HCT116 (cell line): ENCODE data around the gene CHERP. TPM values are rescaled to one million over a fixed set of nuclear protein-coding genes. Genes with fewer than 3 reads are reported as not detected.

Source experiments
- ATAC-seq: fragments of 200-7000 bp; cut with Tn5 transposase; 2 replicates; pipeline ENCODE4 v1.9.1; 2020; ENCODE audit warnings: mild to moderate bottlenecking, moderate library complexity
- BruUV-seq: library from RNA; stranded (reverse); fragments of 400-500 nt; replicated peaks from 2 replicates; lab custom pipeline; 2021; lab: Mats Ljungman, UMichigan
- CTCF ChIA-PET: fragments of 300-600 bp; sonication (Branson Sonifier 250); formaldehyde crosslinking; loops from one replicate; lab custom pipeline; 2021; ENCODE audit warnings: antibody characterized with exemption; lab: Charles Lee
- POLR2A ChIA-PET: fragments of 300-600, 350-600 bp; sonication (Branson Sonifier 250); formaldehyde crosslinking; loops from one replicate; lab custom pipeline; 2021; ENCODE audit warnings: antibody characterized with exemption; lab: Charles Lee
- RAD21 ChIA-PET, 2 experiments: fragments of 300-600 bp; sonication (Branson Sonifier 250); formaldehyde crosslinking; loops; one replicate each; lab custom pipeline; 2023; ENCODE audit warnings: low total read pairs in 2 of 2; ENCODE audit not compliant: uncharacterized antibody in 2 of 2, unreplicated experiment in 2 of 2, low non-redundant PET in 1 of 2; lab: Charles Lee
- DNase-seq: peaks from one replicate; pipeline ENCODE4 v3.0.0-alpha.2; 2010; ENCODE audit warnings: low read depth, low spot score
- H2AFZ ChIP-seq: fragments of 200-600 bp; shearing (Covaris generic), sonication (generic); 2 replicates; pipeline ENCODE4 v1.6.1; 2017; ENCODE audit warnings: low read depth, mixed run types, mixed read lengths, antibody characterized with exemption, low read length; ENCODE audit not compliant: poor library complexity, severe bottlenecking
- H3K27ac ChIP-seq: 2 replicates; pipeline ENCODE4 v1.5.1; 2012; ENCODE audit warnings: low read depth, low read length
- H3K27me3 ChIP-seq: fragments of 200-600 bp; sonication (generic); 2 replicates; pipeline ENCODE4 v1.6.1; 2016; ENCODE audit warnings: mixed run types, low read length, mixed read lengths; ENCODE audit not compliant: insufficient read depth
- H3K36me3 ChIP-seq, 2 experiments: fragments of 200-500 bp in 1 of 2; fragments of 200-600 bp in 1 of 2; sonication (Bioruptor generic) in 1 of 2; sonication (generic) in 1 of 2; 2 replicates each; pipeline versions ENCODE4 v1.5.1 to v1.6.1; 2014 to 2016; ENCODE audit warnings: low read length in 2 of 2, inconsistent platforms in 1 of 2, mixed read lengths in 1 of 2, mixed run types in 1 of 2; ENCODE audit not compliant: insufficient read depth in 2 of 2, control insufficient read depth in 1 of 2
- H3K4me1 ChIP-seq, 2 experiments: fragments of 200-600 bp in 1 of 2; sonication (generic) in 1 of 2; 2 replicates each; pipeline versions ENCODE4 v1.5.1 to v1.6.1; 2012 to 2017; ENCODE audit warnings: low read length in 2 of 2, inconsistent platforms in 1 of 2, mild to moderate bottlenecking in 1 of 2, mixed read lengths in 1 of 2, mixed run types in 1 of 2, moderate library complexity in 1 of 2; ENCODE audit not compliant: insufficient read depth in 2 of 2, control insufficient read depth in 1 of 2
- H3K4me2 ChIP-seq: fragments of 200-600 bp; sonication (generic); 2 replicates; pipeline ENCODE4 v1.6.1; 2017; ENCODE audit warnings: mixed run types, low read length, mixed read lengths
- H3K4me3 ChIP-seq, 2 experiments: fragments of 200-600 bp in 1 of 2; sonication (generic) in 1 of 2; replicated peaks in 1 of 2; 2 replicates each; pipeline ENCODE4 v1.5.1; 2011 to 2016; ENCODE audit warnings: low read length in 2 of 2, control low read depth in 1 of 2, low read depth in 1 of 2, mild to moderate bottlenecking in 1 of 2, mixed read lengths in 1 of 2, mixed run types in 1 of 2
- H3K79me2 ChIP-seq: fragments of 200-600 bp; sonication (generic); 2 replicates; pipeline ENCODE4 v1.6.1; 2017; ENCODE audit warnings: mild to moderate bottlenecking, mixed run types, low read length, moderate library complexity, mixed read lengths; ENCODE audit not compliant: insufficient read depth
- H3K9ac ChIP-seq: fragments of 200-600 bp; sonication (generic); 2 replicates; pipeline ENCODE4 v1.6.1; 2016; ENCODE audit warnings: low read length, mixed read lengths
- H3K9me2 ChIP-seq: fragments of 200-600 bp; sonication (generic), shearing (Covaris generic); 2 replicates; pipeline ENCODE4 v1.6.1; 2017; ENCODE audit warnings: mixed run types, mild to moderate bottlenecking, moderate library complexity; ENCODE audit not compliant: insufficient read depth
- H3K9me3 ChIP-seq, 2 experiments: fragments of 200-500 bp in 1 of 2; fragments of 200-600 bp in 1 of 2; sonication (Bioruptor generic) in 1 of 2; sonication (generic) in 1 of 2; 2 replicates each; pipeline ENCODE4 v1.6.1; 2014 to 2017; ENCODE audit warnings: low read length in 2 of 2, mixed read lengths in 2 of 2, inconsistent platforms in 1 of 2, low read depth in 1 of 2, mild to moderate bottlenecking in 1 of 2, mixed run types in 1 of 2, moderate library complexity in 1 of 2; ENCODE audit not compliant: control insufficient read depth in 1 of 2, insufficient read depth in 1 of 2
- H4K20me1 ChIP-seq: fragments of 200-600 bp; sonication (generic), shearing (Covaris generic); 2 replicates; pipeline ENCODE4 v1.6.1; 2017; ENCODE audit warnings: mixed run types, mild to moderate bottlenecking, moderate library complexity; ENCODE audit not compliant: insufficient read depth
- CBX3 ChIP-seq: IDR thresholded peaks from 2 replicates; pipeline ENCODE4 v1.6.1; 2012; ENCODE audit warnings: low read depth
- CEBPB ChIP-seq: IDR thresholded peaks from 2 replicates; pipeline ENCODE4 v1.6.1; 2012; ENCODE audit warnings: low read depth
- ELF1 ChIP-seq: IDR thresholded peaks from 2 replicates; pipeline ENCODE4 v1.6.1; 2012; ENCODE audit warnings: low read depth, borderline replicate concordance
- EZH2 ChIP-seq: fragments of 200-600 bp; sonication (generic); IDR thresholded peaks from 2 replicates; pipeline ENCODE4 v1.6.1; 2017; ENCODE audit warnings: antibody characterized with exemption, mixed run types
- JUND ChIP-seq: IDR thresholded peaks from 2 replicates; pipeline ENCODE4 v1.6.1; 2012
- POLR2A ChIP-seq: IDR thresholded peaks from 2 replicates; pipeline ENCODE4 v1.7.0; 2011; ENCODE audit warnings: borderline replicate concordance; ENCODE audit not compliant: insufficient read depth, insufficient read length; ENCODE audit errors: extremely low read depth
- RAD21 ChIP-seq: IDR thresholded peaks from 2 replicates; pipeline ENCODE4 v1.6.1; 2012; ENCODE audit warnings: low read depth, mild to moderate bottlenecking
- REST ChIP-seq: IDR thresholded peaks from 2 replicates; pipeline ENCODE4 v1.6.1; 2012; ENCODE audit warnings: low read depth
- SIN3A ChIP-seq: IDR thresholded peaks from 2 replicates; pipeline ENCODE4 v1.6.1; 2012; ENCODE audit warnings: low read depth
- SRF ChIP-seq: IDR thresholded peaks from 2 replicates; pipeline ENCODE4 v1.6.1; 2012; ENCODE audit warnings: low read depth
- TCF7L2 ChIP-seq: IDR thresholded peaks from 2 replicates; pipeline ENCODE4 v1.7.0; 2011; ENCODE audit warnings: borderline replicate concordance, inconsistent platforms; ENCODE audit not compliant: insufficient read depth, insufficient read length; ENCODE audit errors: extremely low read depth
- YY1 ChIP-seq: IDR thresholded peaks from 2 replicates; pipeline ENCODE4 v1.6.1; 2011; ENCODE audit warnings: low read length, low read depth, moderate library complexity, mild to moderate bottlenecking; ENCODE audit not compliant: insufficient replicate concordance; ENCODE audit errors: extremely low read depth
- ZBTB33 ChIP-seq: IDR thresholded peaks from 2 replicates; pipeline ENCODE4 v1.6.1; 2011; ENCODE audit warnings: mild to moderate bottlenecking, low read length, moderate library complexity; ENCODE audit not compliant: insufficient replicate concordance; ENCODE audit errors: extremely low read depth
- ZNF274 ChIP-seq: fragments of 200-500 bp; sonication (Bioruptor generic); IDR thresholded peaks from 2 replicates; pipeline ENCODE4 v1.6.1; 2014; ENCODE audit warnings: mild to moderate bottlenecking, low read depth, low read length, inconsistent platforms
- intact Hi-C: fragments of 100-400 bp; cut with micrococcal nuclease; formaldehyde crosslinking; loops from 2 replicates; pipeline ENCODE4 v1.10.0; 2022
- total RNA-seq: library from RNA; stranded (reverse); gene quantifications from one replicate; pipeline ENCODE4 v1.2.1, GENCODE V29; 2021; ENCODE audit not compliant: unreplicated experiment

Gene CHERP
- total RNA-seq, 1 experiment from 2014 or later = 65.8 TPM

GRCh38 chr19:16585808-16586476, 43.7 kb upstream of the CHERP start:
- Histone ChIP-seq H2AFZ (no peak overlapping the region), H3K36me3 (no peaks in the 10 kb centered on the region), H3K4me3 (no peak overlapping the region), H3K9me2 (no peaks in the 10 kb centered on the region), H4K20me1 (no peaks in the 10 kb centered on the region; the same call in 1 of the 2 replicates), H3K79me2 (peaks cover 100% of the 10 kb centered on the region), H3K4me2 (no peak overlapping the region), H3K9ac (no peak overlapping the region), H3K4me1 (peaks cover 13 to 26% of the 10 kb centered on the region in 2 experiments), H3K27ac (no peak overlapping the region), H3K27me3 (no peaks in the 10 kb centered on the region), H3K9me3 (no peaks in the 10 kb centered on the region)
- no TSS peak for BruUV-seq
- no peak for ATAC-seq
- DNase-seq = no peak
- intact Hi-C loops = no loop called here
- RAD21 ChIA-PET = no interaction called here
- CTCF ChIA-PET = no interaction called here
- POLR2A ChIA-PET = no interaction called here
- TF ChIP-seq ELF1 (no peak), JUND (no peak), SIN3A (no peak), REST (no peak), SRF (no peak), YY1 (no peak), CBX3 (no peak), POLR2A (no peak), EZH2 (no peak), TCF7L2 (no peak), ZNF274 (no peak), RAD21 (no peak), ZBTB33 (no peak), CEBPB (no peak)
